CD14-positive monocyte (primary cell): ENCODE data around the gene KIF21B. TPM values are rescaled to one million over a fixed set of nuclear protein-coding genes. Genes with fewer than 3 reads are reported as not detected.
A peak's percentile ranks its signal among the peaks of the same experiment; 100 is the strongest.

Experiments used
- DNase-seq, 3 donors: peaks; one replicate each; pipeline ENCODE4 v3.0.0-alpha.2; 2011 to 2022
- H2AFZ ChIP-seq: 2 replicates; pipeline ENCODE4 v1.6.0; 2012; ENCODE audit warnings: mild to moderate bottlenecking, low read depth, low read length, inconsistent platforms; ENCODE audit not compliant: insufficient read depth, poor library complexity, severe bottlenecking
- H3K27ac ChIP-seq, 2 donors: 1 replicate in 1 of 2; 2 replicates in 1 of 2; pipeline ENCODE4 v1.5.1; 2012 to 2013; ENCODE audit warnings: low read length in 2 of 2, control low read depth in 1 of 2, inconsistent platforms in 1 of 2, low read depth in 1 of 2, mild to moderate bottlenecking in 1 of 2
- H3K27me3 ChIP-seq, 2 donors: one replicate each; pipeline versions ENCODE4 v1.6.0 to v1.6.1; 2011 to 2013; ENCODE audit warnings: low read length in 2 of 2; ENCODE audit not compliant: control insufficient read depth in 2 of 2, insufficient read depth in 2 of 2
- H3K36me3 ChIP-seq, 2 donors: replicated peaks in 1 of 2; 1 replicate in 1 of 2; 2 replicates in 1 of 2; pipeline versions ENCODE4 v1.5.1 to v1.6.1; 2012 to 2013; ENCODE audit warnings: low read length in 2 of 2, control low read depth in 1 of 2, inconsistent platforms in 1 of 2, mild to moderate bottlenecking in 1 of 2; ENCODE audit not compliant: insufficient read depth in 2 of 2, control insufficient read depth in 1 of 2
- H3K4me1 ChIP-seq, 2 donors: 1 replicate in 1 of 2; 2 replicates in 1 of 2; pipeline versions ENCODE4 v1.5.1 to v1.6.1; 2012 to 2013; ENCODE audit warnings: low read length in 2 of 2, control low read depth in 1 of 2, inconsistent platforms in 1 of 2, mild to moderate bottlenecking in 1 of 2, moderate library complexity in 1 of 2; ENCODE audit not compliant: insufficient read depth in 2 of 2, control insufficient read depth in 1 of 2
- H3K4me2 ChIP-seq: replicated peaks from 2 replicates; pipeline ENCODE3; 2012; ENCODE audit warnings: low read length, moderate library complexity, mild to moderate bottlenecking; ENCODE audit not compliant: poor library complexity, severe bottlenecking; ENCODE audit errors: extremely low read depth
- H3K4me3 ChIP-seq, 3 experiments: fragments of 200-600 bp in 1 of 3; sonication (generic) in 1 of 3; replicated peaks in 1 of 3; 1 replicate in 2 of 3; 2 replicates in 1 of 3; pipeline ENCODE4 v1.5.1; 2011 to 2013; ENCODE audit warnings: low read length in 3 of 3, mild to moderate bottlenecking in 3 of 3, control low read depth in 2 of 3, low read depth in 2 of 3, inconsistent platforms in 1 of 3, moderate library complexity in 1 of 3
- H3K79me2 ChIP-seq: 2 replicates; pipeline ENCODE4 v1.6.0; 2012; ENCODE audit warnings: mild to moderate bottlenecking, control low read depth, inconsistent platforms, low read length, moderate library complexity; ENCODE audit not compliant: insufficient read depth
- H3K9ac ChIP-seq: 2 replicates; pipeline ENCODE4 v1.6.0; 2017; ENCODE audit warnings: low read length, mild to moderate bottlenecking; ENCODE audit not compliant: insufficient read depth, poor library complexity, severe bottlenecking
- H3K9me3 ChIP-seq, 2 donors: replicated peaks in 1 of 2; 1 replicate in 1 of 2; 2 replicates in 1 of 2; pipeline versions ENCODE4 v1.5.1 to v1.6.1; 2012 to 2013; ENCODE audit warnings: low read length in 2 of 2, control low read depth in 1 of 2; ENCODE audit not compliant: control insufficient read depth in 1 of 2, insufficient read depth in 1 of 2
- H4K20me1 ChIP-seq: 2 replicates; pipeline ENCODE4 v1.6.0; 2012; ENCODE audit warnings: mild to moderate bottlenecking, low read length, control low read depth, moderate library complexity; ENCODE audit not compliant: insufficient read depth
- H3K27ac Mint-ChIP-seq, 7 donors: one replicate each; pipeline ENCODE4 v1.8.0; 2020; ENCODE audit warnings: mild to moderate bottlenecking in 7 of 7, mixed read lengths in 7 of 7, moderate library complexity in 6 of 7, inconsistent platforms in 2 of 7
- H3K27me3 Mint-ChIP-seq, 3 donors: one replicate each; pipeline ENCODE4 v1.8.0; 2021 to 2022; ENCODE audit warnings: low read depth in 3 of 3, mild to moderate bottlenecking in 3 of 3, mixed read lengths in 3 of 3, moderate library complexity in 3 of 3, inconsistent platforms in 1 of 3
- H3K36me3 Mint-ChIP-seq, 2 donors: one replicate each; pipeline ENCODE4 v1.8.0; 2020; ENCODE audit warnings: mixed read lengths in 2 of 2, inconsistent platforms in 1 of 2, mild to moderate bottlenecking in 1 of 2
- H3K4me1 Mint-ChIP-seq: one replicate; pipeline ENCODE4 v1.8.0; 2020; ENCODE audit warnings: mild to moderate bottlenecking, mixed read lengths
- H3K4me3 Mint-ChIP-seq, 2 donors: one replicate each; pipeline ENCODE4 v1.8.0; 2020; ENCODE audit warnings: mild to moderate bottlenecking in 2 of 2, mixed read lengths in 2 of 2, moderate library complexity in 1 of 2
- H3K9me3 Mint-ChIP-seq, 7 donors: one replicate each; pipeline ENCODE4 v1.8.0; 2020 to 2022; ENCODE audit warnings: mixed read lengths in 7 of 7, mild to moderate bottlenecking in 6 of 7, moderate library complexity in 6 of 7, inconsistent platforms in 2 of 7
- WGBS: methylation state at CpG from one replicate; pipeline ENCODE4 v1.1.5; 2013; ENCODE audit warnings: missing lambda C conversion rate; ENCODE audit not compliant: insufficient coverage; 5-methylcytosine and 5-hydroxymethylcytosine counted together
- intact Hi-C, 2 donors: fragments of 100-400 bp; cut with micrococcal nuclease; formaldehyde crosslinking; loops; one replicate each; pipeline versions ENCODE4 v1.15.0 to v1.15.1; 2023
- polyA plus RNA-seq, 3 donors: library from polyadenylated mRNA; depleted of rRNA in 1 of 3; unstranded in 2 of 3; stranded (reverse) in 1 of 3; fragments of 300-500 nt in 2 of 3; fragments of >200 nt in 1 of 3; fragmentation: Illumina TruSeq in 2 of 3; gene quantifications; 1 replicate in 2 of 3; 2 replicates in 1 of 3; pipeline ENCODE4 v1.2.3, GENCODE V29; 2012 to 2021
- TF ChIP-seq, protein P1 (sequence below): fragments of 200-600 bp; IDR thresholded peaks from one replicate; pipeline ENCODE4 v1.8.0; 2022; ENCODE audit warnings: antibody characterized with exemption, mild to moderate bottlenecking

The KIF21B gene
- polyA plus RNA-seq, 3 donors: 0.18 to 9.8 (median 0.30) TPM

DNA sequence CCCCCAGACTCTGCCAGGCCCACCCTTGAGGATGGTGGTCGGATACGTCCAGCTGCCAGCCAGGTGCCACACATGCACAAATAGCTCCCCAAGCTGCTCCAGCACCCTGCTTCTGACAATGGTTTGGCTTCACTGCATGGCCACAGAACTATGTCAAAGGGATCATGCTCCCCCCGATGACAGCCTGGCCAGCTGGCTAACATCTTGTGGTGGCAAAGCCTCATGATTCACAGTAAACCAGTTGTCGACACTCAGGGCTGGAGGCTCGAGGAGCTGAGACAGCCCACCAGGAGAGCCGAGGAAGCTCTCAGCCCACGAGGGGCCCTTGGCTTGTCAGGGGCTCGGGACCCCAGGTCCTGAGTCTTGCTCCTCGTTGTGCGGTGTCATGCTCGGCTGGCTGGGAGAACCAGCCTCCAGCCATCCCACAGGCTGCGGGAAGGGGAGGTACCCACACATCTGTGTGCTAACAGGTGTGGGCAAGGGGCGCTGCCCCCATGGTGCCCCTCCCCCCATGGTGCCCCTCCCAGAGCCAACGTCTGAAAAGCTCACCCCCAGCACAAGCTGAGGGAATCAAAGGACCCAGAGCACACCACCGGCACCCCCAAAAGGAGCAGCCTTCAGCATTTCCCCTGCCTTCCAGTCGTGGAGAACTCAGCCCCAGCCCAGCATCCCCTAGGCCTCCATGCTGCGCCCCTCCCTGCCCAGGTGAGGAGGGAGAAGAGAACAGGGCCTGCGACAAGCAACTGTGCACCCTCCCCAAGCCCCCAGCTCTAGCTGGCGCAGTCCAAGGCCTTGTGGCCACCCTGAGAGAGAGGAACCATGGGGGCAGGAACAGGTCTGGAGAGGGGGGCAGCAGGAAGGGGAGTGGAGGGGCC, 41.2 kb downstream of the KIF21B start:
- no peaks in the 10 kb centered on the region for H3K79me2 ChIP-seq
- no peaks in the 10 kb centered on the region for H4K20me1 ChIP-seq
- no peaks in the 10 kb centered on the region for H3K4me1 Mint-ChIP-seq
- H3K9me3 Mint-ChIP-seq: peaks cover 3 to 8% (median 6%) of the 10 kb centered on the region in 7 donors
- no peak overlapping the region for H3K4me2 ChIP-seq
- H3K4me1 ChIP-seq: no peaks in the 10 kb centered on the region
- 92% methylated on average over 14 of the region's 19 CpGs for WGBS
- H2AFZ ChIP-seq: no peak overlapping the region
- H3K9me3 ChIP-seq: peaks cover 6 to 12% of the 10 kb centered on the region in 2 donors
- no peak overlapping the region for H3K9ac ChIP-seq
- DNase-seq: no peak
- intact Hi-C loops: no loop called here
- H3K27me3 Mint-ChIP-seq: peaks cover 0 to 5% (median 0%) of the 10 kb centered on the region in 3 donors
- H3K27ac ChIP-seq: no peak overlapping the region
- H3K36me3 Mint-ChIP-seq: peaks cover 76 to 98% of the 10 kb centered on the region in 2 donors
- TF ChIP-seq, protein P1, sequence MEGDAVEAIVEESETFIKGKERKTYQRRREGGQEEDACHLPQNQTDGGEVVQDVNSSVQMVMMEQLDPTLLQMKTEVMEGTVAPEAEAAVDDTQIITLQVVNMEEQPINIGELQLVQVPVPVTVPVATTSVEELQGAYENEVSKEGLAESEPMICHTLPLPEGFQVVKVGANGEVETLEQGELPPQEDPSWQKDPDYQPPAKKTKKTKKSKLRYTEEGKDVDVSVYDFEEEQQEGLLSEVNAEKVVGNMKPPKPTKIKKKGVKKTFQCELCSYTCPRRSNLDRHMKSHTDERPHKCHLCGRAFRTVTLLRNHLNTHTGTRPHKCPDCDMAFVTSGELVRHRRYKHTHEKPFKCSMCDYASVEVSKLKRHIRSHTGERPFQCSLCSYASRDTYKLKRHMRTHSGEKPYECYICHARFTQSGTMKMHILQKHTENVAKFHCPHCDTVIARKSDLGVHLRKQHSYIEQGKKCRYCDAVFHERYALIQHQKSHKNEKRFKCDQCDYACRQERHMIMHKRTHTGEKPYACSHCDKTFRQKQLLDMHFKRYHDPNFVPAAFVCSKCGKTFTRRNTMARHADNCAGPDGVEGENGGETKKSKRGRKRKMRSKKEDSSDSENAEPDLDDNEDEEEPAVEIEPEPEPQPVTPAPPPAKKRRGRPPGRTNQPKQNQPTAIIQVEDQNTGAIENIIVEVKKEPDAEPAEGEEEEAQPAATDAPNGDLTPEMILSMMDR: no peak
- H3K4me3 ChIP-seq: no peak overlapping the region
- no peaks in the 10 kb centered on the region for H3K27me3 ChIP-seq
- H3K27ac Mint-ChIP-seq: peak overlapping the region in 1 of 7 donors; percentile 32
- no peak overlapping the region for H3K4me3 Mint-ChIP-seq
- H3K36me3 ChIP-seq: peaks cover 77 to 98% of the 10 kb centered on the region in 2 donors

DNA sequence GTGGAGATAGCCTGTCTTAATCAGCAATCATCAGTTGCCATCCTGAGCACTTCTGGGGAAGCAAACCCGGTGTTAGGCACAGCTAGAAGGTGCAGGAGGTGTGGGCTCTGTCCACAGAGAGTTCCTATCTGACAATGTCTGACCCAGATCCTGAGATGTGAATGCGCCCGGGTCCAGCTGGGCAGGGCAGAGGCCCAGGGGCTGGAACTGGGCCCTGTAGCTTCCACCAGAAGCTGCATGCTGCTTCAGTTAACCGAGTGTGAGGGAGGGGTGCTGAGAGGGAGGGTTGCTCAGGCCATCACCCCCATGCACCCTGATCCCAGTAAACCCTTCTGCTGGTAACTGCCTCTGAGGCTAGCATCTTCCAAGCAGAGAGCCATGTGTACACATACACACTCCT, 42.2 kb downstream of the KIF21B start:
- Mint-ChIP-seq H3K4me1 (no peaks in the 10 kb centered on the region), H3K27me3 (peaks cover 0 to 2% (median 0%) of the 10 kb centered on the region in 3 donors), H3K4me3 (no peak overlapping the region), H3K36me3 (peaks cover 76 to 98% of the 10 kb centered on the region in 2 donors), H3K27ac (no peak overlapping the region), H3K9me3 (peaks cover 3 to 8% (median 6%) of the 10 kb centered on the region in 7 donors)
- TF ChIP-seq, protein P1: no peak
- intact Hi-C loops: no loop called here
- no peak overlapping the region for H3K27ac ChIP-seq
- no peak overlapping the region for H2AFZ ChIP-seq
- H3K4me2 ChIP-seq: no peak overlapping the region
- H3K9ac ChIP-seq: no peak overlapping the region
- no peaks in the 10 kb centered on the region for H3K79me2 ChIP-seq
- no peak for DNase-seq
- H3K9me3 ChIP-seq: peaks cover 6 to 12% of the 10 kb centered on the region in 2 donors
- no peaks in the 10 kb centered on the region for H4K20me1 ChIP-seq
- H3K36me3 ChIP-seq: peaks cover 77 to 98% of the 10 kb centered on the region in 2 donors
- no peaks in the 10 kb centered on the region for H3K27me3 ChIP-seq
- 94% methylated on average over 3 of the region's 4 CpGs for WGBS
- no peaks in the 10 kb centered on the region for H3K4me1 ChIP-seq
- H3K4me3 ChIP-seq: no peak overlapping the region
